Hepatocyte (in vitro differentiated cells): ENCODE data around the gene KCTD17.

ENCODE experiments used
- EZH2phosphoT487 ChIP-seq: fragments of 200-600 bp; sonication (generic); IDR thresholded peaks from one replicate; pipeline ENCODE4 v1.6.1; 2018; ENCODE audit warnings: antibody characterized with exemption, mild to moderate bottlenecking, low read depth, moderate library complexity; ENCODE audit not compliant: unreplicated experiment, severe bottlenecking
- TF ChIP-seq, protein P1 (sequence below): fragments of 200-600 bp; sonication (generic); IDR thresholded peaks from 2 replicates; pipeline ENCODE4 v1.5.1; 2016; ENCODE audit warnings: antibody characterized with exemption, mild to moderate bottlenecking; ENCODE audit not compliant: poor library complexity

DNA sequence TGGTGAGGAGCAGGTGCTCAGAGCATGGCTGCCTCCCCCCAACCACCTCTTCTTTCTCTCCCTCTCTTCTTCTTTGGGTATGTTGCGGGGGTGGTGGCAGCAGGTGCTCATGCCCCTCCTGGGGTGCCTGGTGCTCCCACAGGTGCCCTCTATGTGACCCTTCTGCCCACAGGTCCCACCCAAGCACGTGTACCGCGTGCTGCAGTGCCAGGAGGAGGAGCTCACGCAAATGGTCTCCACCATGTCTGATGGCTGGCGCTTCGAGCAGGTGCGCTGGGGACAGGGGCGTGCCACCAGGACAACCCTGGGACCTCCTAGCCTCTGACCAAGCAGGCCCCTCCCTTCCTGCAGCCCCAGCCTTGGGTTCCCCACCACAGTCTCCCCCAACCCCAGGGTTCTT is 5.7 kb downstream of the KCTD17 start:
- TF ChIP-seq, protein P1, sequence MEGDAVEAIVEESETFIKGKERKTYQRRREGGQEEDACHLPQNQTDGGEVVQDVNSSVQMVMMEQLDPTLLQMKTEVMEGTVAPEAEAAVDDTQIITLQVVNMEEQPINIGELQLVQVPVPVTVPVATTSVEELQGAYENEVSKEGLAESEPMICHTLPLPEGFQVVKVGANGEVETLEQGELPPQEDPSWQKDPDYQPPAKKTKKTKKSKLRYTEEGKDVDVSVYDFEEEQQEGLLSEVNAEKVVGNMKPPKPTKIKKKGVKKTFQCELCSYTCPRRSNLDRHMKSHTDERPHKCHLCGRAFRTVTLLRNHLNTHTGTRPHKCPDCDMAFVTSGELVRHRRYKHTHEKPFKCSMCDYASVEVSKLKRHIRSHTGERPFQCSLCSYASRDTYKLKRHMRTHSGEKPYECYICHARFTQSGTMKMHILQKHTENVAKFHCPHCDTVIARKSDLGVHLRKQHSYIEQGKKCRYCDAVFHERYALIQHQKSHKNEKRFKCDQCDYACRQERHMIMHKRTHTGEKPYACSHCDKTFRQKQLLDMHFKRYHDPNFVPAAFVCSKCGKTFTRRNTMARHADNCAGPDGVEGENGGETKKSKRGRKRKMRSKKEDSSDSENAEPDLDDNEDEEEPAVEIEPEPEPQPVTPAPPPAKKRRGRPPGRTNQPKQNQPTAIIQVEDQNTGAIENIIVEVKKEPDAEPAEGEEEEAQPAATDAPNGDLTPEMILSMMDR, result no peak
- no peak for TF ChIP-seq EZH2phosphoT487
